Smooth muscle cell (in vitro differentiated cells): ENCODE results near the gene ADAR. TPM values are rescaled to one million over a fixed set of nuclear protein-coding genes. Genes with fewer than 3 reads are reported as not detected.
A peak's percentile ranks its signal among the peaks of the same experiment; 100 is the strongest.

Experiments used
- DNase-seq: peaks from one replicate; lab custom pipeline; 2025; ENCODE audit not compliant: unreplicated experiment; lab: John Stamatoyannopoulos, UW
- H2AFZ ChIP-seq: fragments of 200-600 bp; sonication (generic); 2 replicates; pipeline ENCODE4 v1.6.0; 2016; ENCODE audit warnings: antibody characterized with exemption, low read depth, mild to moderate bottlenecking
- H3F3A ChIP-seq: fragments of 200-600 bp; sonication (generic); 2 replicates; pipeline ENCODE4 v1.6.0; 2017; ENCODE audit warnings: antibody characterized with exemption, low read depth
- H3K27ac ChIP-seq: fragments of 200-600 bp; sonication (generic); 2 replicates; pipeline ENCODE4 v1.5.1; 2016; ENCODE audit warnings: low read depth, mild to moderate bottlenecking
- H3K27me3 ChIP-seq: fragments of 200-600 bp; sonication (generic); 2 replicates; pipeline ENCODE4 v1.6.1; 2016; ENCODE audit warnings: low read depth, mild to moderate bottlenecking
- H3K36me3 ChIP-seq: fragments of 200-600 bp; sonication (generic); 2 replicates; pipeline ENCODE4 v1.5.1; 2016; ENCODE audit warnings: low read depth
- H3K4me1 ChIP-seq: fragments of 200-600 bp; sonication (generic); 2 replicates; pipeline ENCODE4 v1.5.1; 2016; ENCODE audit warnings: low read depth
- H3K4me2 ChIP-seq: fragments of 200-600 bp; sonication (generic); 2 replicates; pipeline ENCODE4 v1.6.0; 2016; ENCODE audit warnings: mild to moderate bottlenecking
- H3K4me3 ChIP-seq: fragments of 200-600 bp; sonication (generic); 2 replicates; pipeline ENCODE4 v1.5.1; 2016; ENCODE audit warnings: mild to moderate bottlenecking
- H3K79me2 ChIP-seq: fragments of 200-600 bp; sonication (generic); 2 replicates; pipeline ENCODE4 v1.6.0; 2016; ENCODE audit warnings: low read depth, mild to moderate bottlenecking
- H3K9ac ChIP-seq: fragments of 200-600 bp; sonication (generic); 2 replicates; pipeline ENCODE4 v1.6.0; 2016; ENCODE audit warnings: low read depth
- H3K9me3 ChIP-seq: fragments of 200-600 bp; sonication (generic); replicated peaks from 2 replicates; pipeline ENCODE4 v1.5.1; 2016; ENCODE audit warnings: low read depth
- H4K20me1 ChIP-seq: fragments of 200-600 bp; sonication (generic); 2 replicates; pipeline ENCODE4 v1.6.0; 2016; ENCODE audit warnings: low read depth
- WGBS: methylation state at CpG from one replicate; pipeline ENCODE4 v1.1.7; 2016; ENCODE audit warnings: low lambda C conversion rate; 5-methylcytosine and 5-hydroxymethylcytosine counted together
- polyA plus RNA-seq: library from polyadenylated mRNA; unstranded; fragments of >200 nt; fragmentation: Nextera tagmentation; extraction: Ambion mirVana; gene quantifications from 2 replicates; pipeline ENCODE4 v1.2.1, GENCODE V29; 2016
- total RNA-seq: library from RNA; depleted of rRNA; stranded (reverse); fragments of >200 nt; gene quantifications from 2 replicates; pipeline ENCODE4 v1.2.3, GENCODE V29; 2014
- TF ChIP-seq, protein P1 (sequence below): fragments of 200-600 bp; sonication (generic); IDR thresholded peaks from 2 replicates; pipeline ENCODE4 v1.5.1; 2017; ENCODE audit warnings: borderline replicate concordance, mild to moderate bottlenecking, antibody characterized with exemption; ENCODE audit not compliant: insufficient read depth, poor library complexity, severe bottlenecking

Gene ADAR
- total and polyA plus RNA-seq, 2 experiments from 2014 or later = 39.1 to 80.6 TPM

DNA sequence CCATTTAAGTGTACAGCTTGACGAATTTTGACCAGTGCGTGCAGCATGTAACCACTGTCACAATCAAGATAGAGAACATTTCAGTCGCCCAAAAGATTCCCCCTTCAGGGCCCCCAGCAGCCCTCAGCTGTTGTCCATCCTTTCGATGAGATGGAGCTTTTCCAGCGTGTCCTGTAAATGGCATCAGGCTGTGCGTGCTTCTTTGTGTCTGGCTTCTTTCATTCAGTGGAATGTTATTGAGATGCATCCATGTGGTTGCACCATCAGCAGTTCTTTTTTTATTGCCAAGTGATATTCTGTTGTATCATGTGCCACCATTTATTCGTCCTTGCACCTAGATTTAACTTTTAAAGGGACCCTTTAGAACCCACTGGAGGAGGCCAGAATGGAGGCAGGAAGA lies 71.4 kb downstream of the ADAR start:
- no peak overlapping the region for H3K27ac ChIP-seq
- peaks cover 7% of the 10 kb centered on the region for H3K27me3 ChIP-seq
- TF ChIP-seq, protein P1, sequence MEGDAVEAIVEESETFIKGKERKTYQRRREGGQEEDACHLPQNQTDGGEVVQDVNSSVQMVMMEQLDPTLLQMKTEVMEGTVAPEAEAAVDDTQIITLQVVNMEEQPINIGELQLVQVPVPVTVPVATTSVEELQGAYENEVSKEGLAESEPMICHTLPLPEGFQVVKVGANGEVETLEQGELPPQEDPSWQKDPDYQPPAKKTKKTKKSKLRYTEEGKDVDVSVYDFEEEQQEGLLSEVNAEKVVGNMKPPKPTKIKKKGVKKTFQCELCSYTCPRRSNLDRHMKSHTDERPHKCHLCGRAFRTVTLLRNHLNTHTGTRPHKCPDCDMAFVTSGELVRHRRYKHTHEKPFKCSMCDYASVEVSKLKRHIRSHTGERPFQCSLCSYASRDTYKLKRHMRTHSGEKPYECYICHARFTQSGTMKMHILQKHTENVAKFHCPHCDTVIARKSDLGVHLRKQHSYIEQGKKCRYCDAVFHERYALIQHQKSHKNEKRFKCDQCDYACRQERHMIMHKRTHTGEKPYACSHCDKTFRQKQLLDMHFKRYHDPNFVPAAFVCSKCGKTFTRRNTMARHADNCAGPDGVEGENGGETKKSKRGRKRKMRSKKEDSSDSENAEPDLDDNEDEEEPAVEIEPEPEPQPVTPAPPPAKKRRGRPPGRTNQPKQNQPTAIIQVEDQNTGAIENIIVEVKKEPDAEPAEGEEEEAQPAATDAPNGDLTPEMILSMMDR = no peak
- no peaks in the 10 kb centered on the region for H3K79me2 ChIP-seq
- no peaks in the 10 kb centered on the region for H4K20me1 ChIP-seq
- H3K4me3 ChIP-seq = no peak overlapping the region
- no peak overlapping the region for H3K4me2 ChIP-seq
- H3K36me3 ChIP-seq = no peaks in the 10 kb centered on the region
- no peak overlapping the region for H3K9ac ChIP-seq
- no peaks in the 10 kb centered on the region for H3K4me1 ChIP-seq
- WGBS = 69% methylated on average over 7 of the region's 7 CpGs
- H3F3A ChIP-seq = no peaks in the 10 kb centered on the region
- no peak overlapping the region for H2AFZ ChIP-seq
- no peaks in the 10 kb centered on the region for H3K9me3 ChIP-seq
- no peak for DNase-seq

DNA sequence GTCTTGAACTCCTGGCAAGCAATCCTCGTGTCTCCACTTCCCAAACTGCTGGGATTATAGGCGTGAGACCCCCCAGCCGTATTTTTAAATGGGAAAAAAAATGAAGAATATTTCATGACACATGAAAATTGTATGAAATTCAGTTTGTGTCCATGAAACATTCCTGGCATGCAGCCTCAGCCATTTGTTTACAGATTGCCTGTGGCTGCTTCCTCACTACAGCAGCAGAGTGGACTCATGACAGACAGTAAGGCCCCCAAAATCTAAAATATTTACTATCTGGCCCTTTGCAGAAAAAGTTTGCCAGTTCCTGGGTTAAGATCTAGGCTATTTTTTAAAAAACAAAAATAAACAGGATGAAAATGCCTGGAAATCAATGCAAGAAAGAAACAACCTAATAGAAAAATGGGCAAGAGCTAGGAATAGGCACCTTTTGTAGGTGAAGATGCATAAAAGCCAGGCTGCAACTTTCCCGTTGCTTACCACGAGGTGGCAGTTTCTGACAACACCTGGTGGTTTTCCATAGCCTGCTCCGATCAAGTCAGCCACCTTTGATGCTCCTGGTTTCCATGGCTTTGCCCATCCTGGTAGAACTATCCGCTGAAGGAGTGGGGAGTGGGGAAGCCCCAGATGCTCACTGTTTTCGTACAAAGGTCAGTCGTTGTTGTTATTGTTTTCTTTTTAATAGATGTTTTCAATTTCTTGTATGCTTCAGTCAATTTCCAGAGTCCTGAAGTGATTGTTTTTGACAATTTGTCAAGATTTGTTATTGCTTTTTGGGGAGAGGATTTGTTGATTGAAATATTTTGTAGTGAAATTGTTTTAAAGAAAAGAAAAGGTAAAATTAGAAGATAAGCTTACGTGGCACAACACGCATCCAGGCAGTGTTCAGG lies 73.8 kb downstream of the ADAR start:
- 53% methylated on average over 11 of the region's 11 CpGs for WGBS
- TF ChIP-seq, protein P1 = peak; percentile 32
- no peak for DNase-seq

More for the DNA sequence above, 73.8 kb downstream of the ADAR start:
- no peaks in the 10 kb centered on the region for H3K36me3 ChIP-seq
- no peaks in the 10 kb centered on the region for H3K9me3 ChIP-seq
- H3K79me2 ChIP-seq = no peaks in the 10 kb centered on the region
- H3K27me3 ChIP-seq = no peaks in the 10 kb centered on the region
- H4K20me1 ChIP-seq = no peaks in the 10 kb centered on the region
- no peak overlapping the region for H3K4me3 ChIP-seq
- H2AFZ ChIP-seq = no peak overlapping the region
- no peak overlapping the region for H3K27ac ChIP-seq
- no peaks in the 10 kb centered on the region for H3F3A ChIP-seq
- no peaks in the 10 kb centered on the region for H3K4me1 ChIP-seq
- no peak overlapping the region for H3K9ac ChIP-seq
- H3K4me2 ChIP-seq = no peak overlapping the region

Other genes starting within 250 kb of the ADAR start
- 1.3 and 1.8 TPM in 2 replicates for gene IL6R, start 202.8 kb downstream of the ADAR start, total RNA-seq
- 1.9 TPM in 2 replicates for gene IL6R, start 202.8 kb downstream of the ADAR start, polyA plus RNA-seq
- 0.13 TPM in 1 of 2 replicates, not detected in the other for gene TDRD10, start 106.0 kb downstream of the ADAR start, total RNA-seq
- 0.11 TPM in 1 of 2 replicates, not detected in the other for gene TDRD10, start 106.0 kb downstream of the ADAR start, polyA plus RNA-seq
- gene SHE, start 105.8 kb downstream of the ADAR start, total RNA-seq = 0.13 and 0.45 TPM in 2 replicates
- 0.39 and 0.72 TPM in 2 replicates for gene SHE, start 105.8 kb downstream of the ADAR start, polyA plus RNA-seq
- gene UBE2Q1, start 49.5 kb downstream of the ADAR start, total RNA-seq = 15.1 and 20.4 TPM in 2 replicates
- gene UBE2Q1, start 49.5 kb downstream of the ADAR start, polyA plus RNA-seq = 36.7 and 37.9 TPM in 2 replicates
- gene CHRNB2, start 40.4 kb downstream of the ADAR start, total RNA-seq = 1.8 TPM in 1 of 2 replicates, not detected in the other
- not detected in 2 replicates for gene CHRNB2, start 40.4 kb downstream of the ADAR start, polyA plus RNA-seq